CD4-positive, alpha-beta T cell treated with Interleukin-6 at 100 ng/mL for 8 hours (primary cell): ENCODE data around the gene DELE1.

Source experiments
- DNase-seq: peaks from one replicate; pipeline ENCODE4 v3.0.0-alpha.2; 2020; ENCODE audit warnings: mixed read lengths, low spot score

Gene DELE1

GRCh38 chr5:141926434-141926833 lies 2.8 kb downstream of the DELE1 start:
- no peak for DNase-seq

- DNase-seq, result no peak
Observed at GRCh38 chr5:141928051-141928450, 4.4 kb downstream of the DELE1 start.

- DNase-seq, result no peak
Observed at GRCh38 chr5:141929398-141930058, 5.9 kb downstream of the DELE1 start.

DNA sequence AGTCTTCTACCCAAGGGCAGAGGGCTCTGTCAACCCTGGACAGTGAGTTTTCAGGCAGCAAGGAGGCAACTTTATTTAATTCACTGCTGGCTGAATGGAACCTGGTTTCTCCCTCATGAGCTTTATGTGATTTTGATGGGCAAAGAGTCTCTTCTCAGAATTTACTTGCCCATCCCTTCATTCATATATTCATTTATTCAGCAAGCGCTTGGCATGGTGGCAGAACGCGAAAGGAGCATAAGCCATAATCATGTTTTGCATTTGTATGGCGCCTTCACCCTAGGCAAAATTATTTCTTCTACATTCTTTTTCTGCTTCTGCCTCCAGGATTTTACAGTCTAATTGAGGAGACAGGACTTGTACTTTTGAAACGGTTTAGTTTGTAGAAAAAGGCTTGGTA lies 8.0 kb downstream of the DELE1 start:
- no peak for DNase-seq

- DNase-seq, result no peak
Observed at GRCh38 chr5:141933151-141933550, 9.5 kb downstream of the DELE1 start.

GRCh38 chr5:141934099-141934844 lies 10.6 kb downstream of the DELE1 start:
- DNase-seq, result no peak

DNA sequence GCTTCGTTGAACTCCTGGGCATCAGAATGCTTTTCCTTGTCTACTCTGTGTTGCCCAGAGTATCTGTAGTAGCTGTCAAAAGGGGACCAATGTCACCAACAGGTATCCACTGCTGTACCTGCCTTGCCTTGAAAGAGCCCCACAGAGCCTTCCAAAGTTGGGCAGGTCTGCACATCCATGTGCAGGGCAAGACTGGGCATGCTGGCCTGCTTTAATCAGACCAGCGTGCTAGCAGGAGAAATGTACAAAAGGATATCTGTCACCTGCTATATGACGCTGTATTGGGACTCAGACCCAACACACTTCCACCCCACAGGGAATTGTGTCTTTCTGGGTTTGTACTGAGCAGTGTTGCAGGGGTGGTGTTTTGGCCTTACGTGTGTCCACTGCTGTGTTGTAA lies 11.9 kb downstream of the DELE1 start:
- DNase-seq, result no peak

- no peak for DNase-seq
Observed at GRCh38 chr5:141940695-141941271, 17.1 kb downstream of the DELE1 start.

DNA sequence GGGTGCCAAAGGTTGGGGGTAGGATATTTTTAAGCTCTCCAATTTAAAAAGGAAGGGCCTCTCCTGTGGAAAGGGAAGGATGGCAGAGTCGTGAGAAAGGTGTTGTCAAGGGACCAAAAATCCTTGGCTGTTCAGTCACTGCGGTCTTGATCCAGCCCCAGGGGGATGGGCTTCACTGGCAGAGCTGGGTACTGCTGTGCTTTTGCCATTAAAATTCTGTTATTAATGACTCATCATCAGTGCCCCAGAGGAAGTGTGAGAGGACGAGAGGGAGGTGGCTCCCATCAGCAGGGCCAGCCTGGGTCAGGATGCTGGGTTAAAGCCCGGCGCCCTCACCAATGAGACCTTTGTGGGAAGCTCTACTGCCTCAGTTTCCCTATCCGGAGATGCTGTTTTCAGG lies 17.6 kb downstream of the DELE1 start:
- DNase-seq, result no peak

- DNase-seq, result no peak
Observed at GRCh38 chr5:141941779-141942178, 18.1 kb downstream of the DELE1 start.

DNA sequence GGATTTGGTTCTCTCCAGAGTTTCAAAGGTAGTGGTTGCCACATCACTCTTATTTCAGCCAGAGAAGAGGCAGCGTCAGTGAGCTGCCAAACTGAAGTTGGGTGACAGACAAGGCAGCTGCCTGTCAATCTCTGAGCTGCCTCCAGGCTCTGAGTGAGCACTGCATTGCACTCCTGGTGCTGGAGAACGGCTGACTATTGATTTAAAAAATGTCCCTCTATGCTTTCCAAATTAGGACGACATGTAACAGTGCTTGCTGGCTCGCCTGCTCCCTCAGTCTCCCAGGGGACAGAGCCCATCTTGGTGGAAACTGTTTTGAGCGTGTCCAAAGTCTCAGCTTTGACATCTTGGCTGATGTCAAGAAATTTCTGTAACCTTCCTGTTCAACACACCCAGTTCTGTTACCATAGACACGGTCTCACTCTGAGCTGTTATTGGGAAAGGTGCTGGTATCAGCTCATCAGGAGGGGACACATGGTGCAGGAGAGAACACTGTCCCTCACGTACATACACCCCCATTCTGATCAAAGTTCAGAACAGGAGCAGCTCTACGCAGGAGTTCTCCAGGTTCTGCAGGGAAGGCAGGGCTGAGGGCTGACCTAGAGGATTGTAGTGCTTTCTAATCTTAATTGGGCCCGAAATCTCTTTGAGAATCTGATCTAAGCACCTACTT lies 18.6 kb downstream of the DELE1 start:
- DNase-seq, result no peak

GRCh38 chr5:141944076-141944475 lies 20.4 kb downstream of the DELE1 start:
- DNase-seq, result no peak

GRCh38 chr5:141945511-141946051 lies 21.9 kb downstream of the DELE1 start:
- no peak for DNase-seq

DNA sequence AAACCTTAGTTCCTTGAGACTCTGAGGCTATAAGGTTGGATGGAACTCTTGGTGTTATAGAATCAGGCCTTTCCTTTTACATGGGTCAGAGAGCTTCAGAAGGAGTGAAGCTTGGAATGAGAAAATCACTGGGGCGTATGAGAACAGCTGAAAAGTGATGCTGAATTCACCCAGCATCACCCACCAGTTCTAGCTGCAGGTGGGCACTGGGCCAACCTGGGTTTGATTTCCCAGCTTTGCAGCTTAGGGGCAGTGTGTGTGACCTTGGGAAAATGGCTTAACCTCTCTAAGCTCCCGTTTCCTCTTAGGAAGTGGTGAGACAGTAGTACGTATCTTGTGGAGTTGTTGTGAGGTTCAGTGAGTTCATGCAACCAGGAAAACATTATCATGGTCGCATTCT lies 23.6 kb downstream of the DELE1 start:
- DNase-seq, result no peak

- no peak for DNase-seq
Observed at GRCh38 chr5:141948812-141949211, 25.1 kb downstream of the DELE1 start.

DNA sequence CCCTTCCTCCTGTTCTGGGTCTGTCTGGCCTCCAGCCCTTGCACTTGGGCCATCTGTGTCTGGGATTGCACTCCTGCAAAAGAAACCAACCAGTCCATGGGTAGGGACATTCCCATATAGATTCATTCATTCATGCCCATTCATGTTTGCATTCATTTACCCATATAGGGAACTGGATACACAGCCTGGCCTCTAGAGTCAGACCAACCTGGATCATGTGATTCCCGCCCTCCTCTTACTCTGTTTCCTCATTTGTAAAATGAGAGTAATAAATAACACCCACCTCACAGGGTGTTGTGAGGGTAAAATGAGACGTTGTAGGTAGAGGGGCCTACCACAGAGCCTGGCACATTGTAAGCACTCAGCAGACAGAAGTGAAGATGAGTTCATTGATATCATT lies 25.8 kb downstream of the DELE1 start:
- no peak for DNase-seq

DNA sequence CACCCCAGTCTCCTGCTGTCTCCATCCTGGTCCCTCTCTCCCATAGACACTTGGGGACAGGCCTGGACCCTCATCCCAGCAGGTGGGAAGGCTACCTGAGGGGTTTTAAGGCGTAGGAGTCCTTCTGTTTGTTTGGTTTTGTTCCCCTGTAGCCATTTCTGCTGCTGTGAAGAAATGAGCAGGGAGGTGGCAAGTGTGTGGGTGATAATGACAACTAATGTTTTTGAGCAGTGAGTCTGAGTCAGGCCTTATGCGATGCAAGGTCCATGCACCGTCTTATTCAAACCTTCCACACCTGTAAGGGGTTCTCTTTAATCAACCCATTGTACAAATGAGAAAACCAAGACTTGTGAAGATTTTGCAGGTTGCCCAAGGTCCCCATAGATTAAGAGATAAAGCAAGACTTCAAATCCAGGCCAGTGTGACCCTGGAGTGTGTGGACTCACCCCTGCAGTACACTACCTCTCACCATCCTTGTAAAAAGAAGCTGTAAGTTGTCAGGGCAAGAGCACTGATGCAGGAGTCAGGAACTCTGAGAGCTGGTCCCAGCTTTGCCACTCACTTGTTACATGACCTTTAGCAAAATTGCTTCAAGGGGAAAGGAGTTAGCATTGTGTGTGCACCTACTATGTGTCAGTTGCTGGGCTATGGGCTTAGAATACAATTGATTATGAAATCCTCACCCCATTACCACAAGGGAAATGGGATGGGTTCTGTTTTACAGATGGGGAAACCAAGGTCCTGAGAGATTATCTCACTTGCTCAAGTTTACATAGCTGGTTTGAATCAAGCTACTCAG lies 26.7 kb downstream of the DELE1 start:
- DNase-seq, result no peak

DNA sequence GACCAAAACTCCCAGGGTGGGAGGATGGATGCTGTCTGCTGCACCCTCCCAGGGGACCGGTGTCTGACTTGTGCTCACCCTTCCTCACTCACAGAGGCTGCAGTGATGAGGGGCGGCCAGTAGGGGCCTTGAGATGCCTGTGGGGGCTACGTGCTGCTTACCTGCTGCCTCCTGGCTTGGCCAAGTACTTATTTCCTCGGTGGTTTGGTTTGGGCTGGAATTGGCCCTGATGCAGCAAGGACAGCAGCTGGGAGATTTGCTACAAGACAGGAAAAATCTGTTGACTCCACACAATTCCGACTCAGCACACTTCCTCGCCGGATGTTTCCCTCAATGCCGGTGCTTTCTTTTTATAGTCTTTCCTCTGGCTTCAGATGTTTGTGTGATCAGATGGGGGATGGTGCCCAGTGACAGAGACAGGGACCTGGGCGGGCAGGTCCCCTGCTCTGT lies 27.7 kb downstream of the DELE1 start:
- DNase-seq, result no peak

DNA sequence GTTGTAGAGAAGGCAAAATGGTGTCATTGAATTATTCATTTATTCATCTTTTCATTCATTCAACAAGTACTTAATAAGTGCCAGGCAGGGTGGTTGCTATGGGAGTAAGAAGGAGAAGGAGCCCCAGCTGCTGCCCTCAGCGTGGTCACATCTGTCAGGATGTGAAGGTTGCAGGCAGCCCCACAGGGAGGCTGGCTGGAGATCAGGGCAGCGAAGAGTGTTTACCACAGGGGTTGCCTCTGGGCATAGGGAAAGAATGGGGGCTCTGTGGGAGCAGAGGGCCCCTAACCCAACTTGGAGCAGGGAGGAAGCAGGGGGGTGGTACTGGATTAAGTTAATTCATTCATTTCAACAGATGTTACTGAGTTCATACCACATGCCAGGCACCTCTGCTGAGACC lies 28.3 kb downstream of the DELE1 start:
- no peak for DNase-seq

DNA sequence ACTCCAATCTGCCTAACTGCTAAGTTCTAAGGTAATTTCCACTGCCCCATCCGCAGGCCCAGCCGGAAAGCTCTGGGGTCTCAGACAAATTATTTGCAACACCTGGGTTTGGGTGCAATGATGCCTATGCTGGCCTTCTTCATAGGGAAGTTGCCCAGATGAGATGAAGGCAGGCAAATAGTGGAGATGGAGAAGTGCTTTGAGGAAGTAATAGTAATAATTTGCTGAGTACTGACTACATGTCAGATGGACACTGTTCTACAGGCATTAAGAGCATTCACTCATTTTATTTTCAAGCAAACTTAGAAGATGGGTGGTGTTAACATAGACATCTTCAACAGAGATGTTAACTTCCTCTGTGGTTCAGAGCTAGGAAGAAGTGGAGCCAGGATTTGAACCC lies 30.5 kb downstream of the DELE1 start:
- no peak for DNase-seq

DNA sequence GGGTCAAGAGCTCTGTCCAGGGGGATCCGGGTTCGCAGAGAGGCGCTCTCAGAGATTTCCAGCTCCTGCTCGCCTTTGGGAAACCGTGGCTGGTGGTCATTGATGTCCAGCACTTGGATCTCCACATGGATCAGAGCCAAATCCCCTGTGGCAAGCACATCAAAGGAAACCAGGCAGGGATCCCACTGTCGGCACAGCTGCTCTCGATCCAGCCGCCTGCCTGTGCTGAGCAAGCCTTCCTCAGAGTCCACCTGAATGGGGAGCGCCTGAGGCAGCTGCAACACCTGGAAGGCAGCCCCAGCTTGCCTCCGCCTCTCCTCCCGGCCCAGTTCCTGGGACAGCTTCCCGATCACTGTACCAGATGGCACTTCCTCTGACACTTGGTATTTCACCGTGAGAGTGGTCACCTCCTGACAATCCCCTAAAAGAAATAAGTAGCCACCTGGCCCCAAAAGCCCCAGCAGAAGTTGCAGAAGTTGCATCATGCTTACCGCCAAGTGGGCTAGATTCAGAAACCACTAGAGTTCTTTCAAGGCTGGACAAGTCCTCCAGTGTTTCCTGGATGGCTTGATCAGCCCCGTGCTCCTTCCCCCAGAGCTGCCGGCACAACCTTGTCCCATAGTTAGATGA lies 33.8 kb downstream of the DELE1 start:
- no peak for DNase-seq
